ENCODE data around the gene MESP2.
"Not testable (repeated sequence)": the region's sequence is repeated elsewhere in the genome, so short reads cannot be mapped to it uniquely, and the experiment has no call there.

MESP2 gene

DNA sequence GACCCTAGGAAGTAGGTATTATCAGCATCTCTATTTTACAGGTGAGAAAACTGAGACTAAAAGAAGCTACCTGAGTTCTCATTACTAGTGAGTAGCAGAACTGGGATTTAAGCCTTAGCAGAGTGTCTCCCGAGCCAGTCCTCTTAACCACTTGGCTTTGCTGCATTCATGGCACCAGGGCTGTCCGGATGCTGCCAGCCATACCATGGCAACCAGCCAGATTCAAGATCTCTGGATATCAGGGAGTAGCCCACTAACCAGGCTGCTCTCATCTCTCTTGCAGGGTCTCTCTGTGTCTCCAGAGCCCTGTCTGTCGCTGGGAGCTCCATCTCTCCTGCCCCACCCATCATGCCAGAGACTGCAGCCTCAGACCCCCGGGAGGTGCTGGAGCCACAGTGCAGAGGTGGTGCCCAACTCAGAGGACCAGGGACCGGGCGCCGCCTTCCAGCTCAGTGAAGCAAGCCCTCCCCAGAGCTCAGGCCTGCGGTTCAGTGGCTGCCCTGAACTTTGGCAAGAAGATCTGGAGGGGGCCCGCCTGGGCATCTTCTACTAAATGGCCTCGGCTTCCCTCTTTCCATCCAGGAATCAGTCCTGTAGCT, 1.7 kb downstream of the MESP2 start:
- no peak for DNase-seq (ENCODE audit: low read depth in 2 of 2)

DNA sequence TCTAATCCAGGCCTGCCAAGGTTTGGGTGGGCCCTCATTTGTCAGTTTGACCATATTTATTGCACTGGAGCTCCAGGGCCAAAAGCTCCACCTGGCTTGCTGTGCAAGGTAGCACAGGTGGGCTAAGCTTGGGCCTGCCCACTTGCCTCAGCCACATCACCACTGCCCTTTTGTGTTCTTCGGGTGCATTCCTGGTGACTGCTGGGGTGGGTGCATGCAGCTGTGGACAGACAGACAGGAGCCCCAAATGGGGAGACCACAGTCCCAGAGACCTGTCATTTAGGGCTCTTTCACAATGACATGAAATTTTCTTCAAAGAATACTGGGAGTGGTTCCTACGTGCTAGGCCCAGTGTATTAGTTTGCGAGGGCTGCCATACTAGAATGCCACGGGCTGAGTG, 2.7 kb downstream of the MESP2 start:
- DNase-seq (ENCODE audit: low read depth in 2 of 2), result no peak

DNA sequence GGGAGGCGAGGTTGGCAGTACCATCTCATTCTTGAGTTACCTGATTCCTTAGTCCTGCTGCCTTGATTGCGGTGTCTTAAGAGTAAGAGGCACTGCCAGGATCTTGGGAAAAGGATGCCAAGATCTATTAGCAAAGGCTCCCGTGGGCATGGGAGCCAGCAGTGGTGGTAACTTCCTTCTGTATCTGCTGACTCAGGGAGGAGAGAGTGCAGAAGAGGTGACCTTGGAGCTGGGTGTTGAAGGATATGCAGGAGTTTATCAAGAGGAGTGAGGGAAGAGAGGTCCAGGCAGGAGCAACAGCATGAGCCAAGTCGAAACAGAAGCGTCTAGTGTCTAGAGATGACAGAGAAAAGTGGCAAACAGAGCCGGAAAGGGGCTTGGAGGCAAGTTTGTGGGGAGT, 4.5 kb downstream of the MESP2 start:
- DNase-seq (ENCODE audit: low read depth in 2 of 2), result no peak

GRCh38 chr15:89781055-89781454, 4.9 kb downstream of the MESP2 start:
- DNase-seq (ENCODE audit: low read depth in 2 of 2), result peak in 1 of 2 donors; percentile 29

GRCh38 chr15:89781891-89782618, 5.9 kb downstream of the MESP2 start:
- no peak for DNase-seq (ENCODE audit: low read depth in 2 of 2)

- DNase-seq (ENCODE audit: low read depth in 2 of 2), result not testable (repeated sequence)
Observed at GRCh38 chr15:89782619-89782950, 6.5 kb downstream of the MESP2 start.

DNA sequence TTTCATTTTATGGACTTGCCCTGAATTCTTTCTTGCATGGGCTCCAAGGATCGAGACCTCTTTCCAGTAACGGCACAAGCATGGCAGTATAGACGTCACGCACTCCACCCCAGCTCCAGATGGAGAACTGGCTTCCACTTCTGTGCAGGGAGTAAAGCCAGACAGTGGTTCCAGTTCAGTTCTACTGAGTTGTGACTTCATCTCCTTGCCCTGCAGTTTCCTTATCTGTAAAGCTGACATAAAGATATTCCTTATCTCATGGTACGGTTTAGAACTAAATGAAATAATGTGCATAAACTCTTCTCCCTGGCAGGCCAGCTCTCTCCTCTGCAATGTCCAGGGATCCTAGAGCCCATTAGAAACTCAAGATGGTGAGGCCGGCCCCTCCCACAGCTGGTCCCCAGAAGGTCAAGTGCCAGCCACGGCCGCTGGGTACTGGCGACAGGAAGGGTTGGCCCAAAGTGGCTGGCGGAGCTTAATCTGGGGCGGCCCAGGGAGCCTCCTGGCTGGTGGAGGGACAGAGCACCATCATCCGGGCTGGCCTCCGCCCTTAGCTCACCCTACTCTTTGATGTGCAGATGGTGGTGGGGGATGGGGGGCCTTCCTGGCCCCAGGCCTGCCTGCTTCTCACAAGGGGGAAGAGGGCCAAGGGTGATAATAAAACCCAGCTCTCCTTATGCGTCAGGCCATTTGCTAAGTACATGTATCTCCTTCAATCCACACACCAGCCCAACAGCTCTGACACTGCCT, 7.2 kb downstream of the MESP2 start:
- no peak for DNase-seq (ENCODE audit: low read depth in 2 of 2)

- no peak for DNase-seq (ENCODE audit: low read depth in 2 of 2)
Observed at GRCh38 chr15:89783861-89784685, 7.9 kb downstream of the MESP2 start.

DNA sequence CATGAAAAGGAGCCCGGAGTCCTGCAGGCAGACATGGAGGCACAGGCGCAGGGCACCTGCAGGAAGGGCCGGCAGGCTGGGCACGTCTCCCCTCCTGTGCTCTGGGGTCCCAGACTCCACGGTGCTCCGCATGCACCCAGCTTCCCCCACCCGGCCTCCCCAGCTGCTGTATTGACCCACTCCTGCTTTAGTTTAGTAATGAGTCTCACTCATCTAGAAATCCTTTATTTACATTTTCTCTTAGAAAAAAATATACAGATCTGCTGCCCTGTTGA, 8.5 kb downstream of the MESP2 start:
- no peak for DNase-seq (ENCODE audit: low read depth in 2 of 2)

DNA sequence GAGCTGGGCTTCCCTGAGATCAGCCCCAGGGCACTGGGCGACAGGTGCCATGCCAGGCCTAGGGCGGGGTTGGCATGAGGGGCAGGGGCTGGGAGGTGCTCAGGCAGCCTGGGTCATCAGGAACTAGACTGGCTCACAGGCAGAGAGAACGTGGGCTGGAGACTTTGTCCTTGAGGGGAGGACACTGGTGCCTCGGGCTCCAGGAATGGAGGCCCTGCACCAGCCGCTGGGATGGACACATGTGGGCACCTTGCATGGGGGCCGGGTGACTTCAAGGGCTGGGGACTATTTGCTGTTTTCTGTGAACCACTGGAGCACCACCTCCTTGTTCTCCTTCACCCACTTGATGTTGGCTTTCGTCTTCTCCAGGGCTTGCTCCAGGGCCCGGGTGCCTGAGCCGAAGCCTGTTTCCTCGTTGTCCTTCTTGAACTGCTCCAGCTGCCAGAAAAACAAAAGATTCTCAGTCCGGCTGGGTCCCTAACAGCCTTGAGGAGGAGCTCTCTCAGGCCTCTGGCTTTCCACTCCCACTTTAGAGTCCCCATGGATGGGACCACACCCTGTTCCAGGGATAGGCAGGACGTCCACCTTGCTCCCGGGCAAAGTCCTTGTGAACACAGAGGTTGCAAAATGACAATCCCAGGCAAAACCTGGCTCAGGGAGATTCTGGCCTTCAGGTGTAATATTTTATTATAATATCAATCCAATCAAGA, 9.1 kb downstream of the MESP2 start:
- DNase-seq (ENCODE audit: low read depth in 2 of 2), result no peak

DNA sequence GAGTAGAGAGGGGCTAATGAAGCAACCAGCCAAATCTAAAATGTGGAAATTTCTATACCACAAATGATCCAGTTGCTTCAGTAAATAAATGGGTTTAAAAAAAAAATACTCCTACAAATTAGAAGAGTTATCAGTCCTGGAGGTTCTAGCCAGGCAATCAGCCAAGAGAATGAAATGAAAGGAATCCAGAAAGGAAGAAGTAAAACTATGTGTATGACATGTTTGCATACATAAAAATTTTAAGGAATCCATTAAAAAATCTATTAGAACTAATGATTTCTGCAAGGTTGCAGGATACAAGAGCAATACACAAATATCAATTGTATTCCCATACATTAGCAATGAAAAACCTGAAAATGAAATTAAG, 9.6 kb downstream of the MESP2 start:
- no peak for DNase-seq (ENCODE audit: low read depth in 2 of 2)

- no peak for DNase-seq (ENCODE audit: low read depth in 2 of 2)
Observed at GRCh38 chr15:89787944-89788343, 11.8 kb downstream of the MESP2 start.

GRCh38 chr15:89788585-89788984, 12.5 kb downstream of the MESP2 start:
- DNase-seq (ENCODE audit: low read depth in 2 of 2), result not testable (repeated sequence)

DNA sequence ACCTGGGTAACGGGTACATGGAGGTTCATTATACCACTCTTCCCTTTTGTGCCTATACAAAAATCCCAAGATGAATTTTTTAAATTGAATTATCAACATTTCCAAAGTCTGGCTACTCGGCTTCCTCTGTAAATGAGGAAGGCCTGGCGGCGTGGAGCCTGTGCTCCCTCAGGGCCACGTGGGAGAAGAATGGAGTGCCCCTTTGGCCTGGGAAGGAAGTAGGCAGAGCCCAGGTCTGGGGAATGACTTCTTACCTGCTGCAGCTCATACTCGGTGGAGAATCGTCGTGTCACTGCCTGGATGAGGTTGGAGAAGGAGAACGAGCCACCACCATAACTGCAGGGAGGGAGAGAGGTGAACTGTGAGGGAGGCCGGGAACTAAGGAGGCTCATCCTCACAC, 14.1 kb downstream of the MESP2 start:
- DNase-seq (ENCODE audit: low read depth in 2 of 2), result no peak

GRCh38 chr15:89790661-89791060, 14.5 kb downstream of the MESP2 start:
- DNase-seq (ENCODE audit: low read depth in 2 of 2), result no peak

GRCh38 chr15:89792106-89792805, 16.1 kb downstream of the MESP2 start:
- DNase-seq (ENCODE audit: low read depth in 2 of 2), result no peak

GRCh38 chr15:89794627-89795241, 18.6 kb downstream of the MESP2 start:
- DNase-seq (ENCODE audit: low read depth in 2 of 2), result no peak

- DNase-seq (ENCODE audit: low read depth in 2 of 2), result no peak
Observed at GRCh38 chr15:89795996-89796395, 19.9 kb downstream of the MESP2 start.

GRCh38 chr15:89797678-89798201, 21.6 kb downstream of the MESP2 start:
- DNase-seq (ENCODE audit: low read depth in 2 of 2), result no peak

All from stimulated activated CD4-positive, alpha-beta T cell treated with anti-CD3 and anti-CD28 coated beads, Interleukin-15, amount 100 ng/mL, for 48 hours (primary cell).